Activated T-helper 1 cell treated with anti-CD3 and anti-CD28 coated beads, Interleukin-12 subunit alpha, Interleukin-12 subunit beta, Interleukin-2, Interleukin-4 antibody, amounts not matched to agents 30 ng/mL and 10 ng/mL and 1 ng/mL, durations not matched to agents 14 hours and 24 hours and 36 hours (primary cell): ENCODE results near the gene LARP6. TPM values are rescaled to one million over a fixed set of nuclear protein-coding genes. Genes with fewer than 3 reads are reported as not detected.
"Not testable (repeated sequence)": the region's sequence is repeated elsewhere in the genome, so short reads cannot be mapped to it uniquely, and the experiment has no call there.

Experiments used
- DNase-seq: peaks from one replicate; pipeline ENCODE4 v3.0.0; 2021; ENCODE audit warnings: low spot score
- H3K27ac Mint-ChIP-seq: one replicate; pipeline ENCODE4 v1.8.0; 2021; ENCODE audit warnings: mild to moderate bottlenecking, mixed read lengths
- H3K27me3 Mint-ChIP-seq: one replicate; pipeline ENCODE4 v1.8.0; 2022; ENCODE audit warnings: mild to moderate bottlenecking, moderate library complexity, mixed read lengths; ENCODE audit not compliant: insufficient read depth
- H3K36me3 Mint-ChIP-seq: one replicate; pipeline ENCODE4 v1.8.0; 2021; ENCODE audit warnings: low read depth, mixed read lengths
- H3K4me1 Mint-ChIP-seq: one replicate; pipeline ENCODE4 v1.8.0; 2021; ENCODE audit warnings: low read depth, mixed read lengths
- H3K4me3 Mint-ChIP-seq: one replicate; pipeline ENCODE4 v1.8.0; 2021; ENCODE audit warnings: mild to moderate bottlenecking, moderate library complexity, mixed read lengths
- H3K9me3 Mint-ChIP-seq: one replicate; pipeline ENCODE4 v1.8.0; 2021; ENCODE audit warnings: mixed read lengths
- intact Hi-C: fragments of 100-400 bp; cut with micrococcal nuclease; formaldehyde crosslinking; loops from one replicate; pipeline ENCODE4 v1.15.1; 2024
- total RNA-seq: library from RNA; stranded (reverse); gene quantifications from 2 replicates; pipeline ENCODE4 v1.2.3, GENCODE V29; 2022

The LARP6 gene
- total RNA-seq, 1 donor from 2014 or later = not detected

GRCh38 chr15:70815011-70815410 lies 38.9 kb downstream of the LARP6 start:
- H3K4me1 Mint-ChIP-seq, H3K4me3 Mint-ChIP-seq, H3K27ac Mint-ChIP-seq, H3K9me3 Mint-ChIP-seq, intact Hi-C loops, H3K36me3 Mint-ChIP-seq, DNase-seq: not testable (repeated sequence)
- peaks cover 13% of the 10 kb centered on the region for H3K27me3 Mint-ChIP-seq

- H3K27me3 Mint-ChIP-seq = peaks cover 15% of the 10 kb centered on the region
- intact Hi-C loops = no loop called here
- no peak overlapping the region for H3K27ac Mint-ChIP-seq
- no peaks in the 10 kb centered on the region for H3K36me3 Mint-ChIP-seq
- no peaks in the 10 kb centered on the region for H3K9me3 Mint-ChIP-seq
- H3K4me3 Mint-ChIP-seq = no peak overlapping the region
- DNase-seq = no peak
- H3K4me1 Mint-ChIP-seq = no peaks in the 10 kb centered on the region
Observed at GRCh38 chr15:70812827-70813364, 41.1 kb downstream of the LARP6 start.

GRCh38 chr15:70810916-70811578 lies 42.9 kb downstream of the LARP6 start:
- Mint-ChIP-seq H3K9me3 (no peaks in the 10 kb centered on the region), H3K4me3 (no peak overlapping the region), H3K27ac (no peak overlapping the region), H3K4me1 (no peaks in the 10 kb centered on the region), H3K27me3 (peaks cover 11% of the 10 kb centered on the region), H3K36me3 (no peaks in the 10 kb centered on the region)
- intact Hi-C loops = no loop called here
- no peak for DNase-seq

GRCh38 chr15:70806992-70807712 lies 46.8 kb downstream of the LARP6 start:
- peaks cover 8% of the 10 kb centered on the region for H3K27me3 Mint-ChIP-seq
- H3K36me3 Mint-ChIP-seq = no peaks in the 10 kb centered on the region
- intact Hi-C loops = no loop called here
- no peak overlapping the region for H3K4me3 Mint-ChIP-seq
- DNase-seq = no peak
- H3K9me3 Mint-ChIP-seq = no peaks in the 10 kb centered on the region
- no peaks in the 10 kb centered on the region for H3K4me1 Mint-ChIP-seq
- no peak overlapping the region for H3K27ac Mint-ChIP-seq

- H3K4me1 Mint-ChIP-seq, H3K9me3 Mint-ChIP-seq, H3K4me3 Mint-ChIP-seq, H3K36me3 Mint-ChIP-seq, H3K27me3 Mint-ChIP-seq, H3K27ac Mint-ChIP-seq, DNase-seq, intact Hi-C loops: not testable (repeated sequence)
Observed at GRCh38 chr15:70804388-70804787, 49.6 kb downstream of the LARP6 start.

GRCh38 chr15:70802629-70803028 lies 51.3 kb downstream of the LARP6 start:
- H3K4me1 Mint-ChIP-seq = no peaks in the 10 kb centered on the region
- no peak overlapping the region for H3K27ac Mint-ChIP-seq
- intact Hi-C loops = no loop called here
- no peak overlapping the region for H3K4me3 Mint-ChIP-seq
- H3K27me3 Mint-ChIP-seq = no peaks in the 10 kb centered on the region
- H3K36me3 Mint-ChIP-seq = no peaks in the 10 kb centered on the region
- no peak for DNase-seq
- H3K9me3 Mint-ChIP-seq = no peaks in the 10 kb centered on the region

GRCh38 chr15:70801109-70801508 lies 52.8 kb downstream of the LARP6 start:
- H3K9me3 Mint-ChIP-seq = no peaks in the 10 kb centered on the region
- no peak for DNase-seq
- H3K4me1 Mint-ChIP-seq = no peaks in the 10 kb centered on the region
- H3K27me3 Mint-ChIP-seq = no peaks in the 10 kb centered on the region
- H3K4me3 Mint-ChIP-seq = no peak overlapping the region
- no peak overlapping the region for H3K27ac Mint-ChIP-seq
- no peaks in the 10 kb centered on the region for H3K36me3 Mint-ChIP-seq
- intact Hi-C loops = no loop called here

GRCh38 chr15:70799667-70800450 lies 54.1 kb downstream of the LARP6 start:
- DNase-seq = no peak
- Mint-ChIP-seq H3K27me3 (peaks cover 2% of the 10 kb centered on the region), H3K9me3 (no peaks in the 10 kb centered on the region), H3K27ac (no peak overlapping the region), H3K4me1 (no peaks in the 10 kb centered on the region), H3K4me3 (no peak overlapping the region), H3K36me3 (no peaks in the 10 kb centered on the region)
- intact Hi-C loops = no loop called here

GRCh38 chr15:70797464-70797863 lies 56.5 kb downstream of the LARP6 start:
- no peaks in the 10 kb centered on the region for H3K36me3 Mint-ChIP-seq
- H3K27ac Mint-ChIP-seq = no peak overlapping the region
- no peaks in the 10 kb centered on the region for H3K4me1 Mint-ChIP-seq
- DNase-seq = no peak
- intact Hi-C loops = no loop called here
- H3K27me3 Mint-ChIP-seq = peaks cover 2% of the 10 kb centered on the region
- no peaks in the 10 kb centered on the region for H3K9me3 Mint-ChIP-seq
- H3K4me3 Mint-ChIP-seq = no peak overlapping the region

- no peak overlapping the region for H3K27ac Mint-ChIP-seq
- DNase-seq = no peak
- no peaks in the 10 kb centered on the region for H3K4me1 Mint-ChIP-seq
- H3K36me3 Mint-ChIP-seq = no peaks in the 10 kb centered on the region
- no peak overlapping the region for H3K4me3 Mint-ChIP-seq
- intact Hi-C loops = no loop called here
- H3K27me3 Mint-ChIP-seq = peaks cover 2% of the 10 kb centered on the region
- H3K9me3 Mint-ChIP-seq = no peaks in the 10 kb centered on the region
Observed at GRCh38 chr15:70796516-70797310, 57.2 kb downstream of the LARP6 start.

- H3K9me3 Mint-ChIP-seq = no peaks in the 10 kb centered on the region
- no peak overlapping the region for H3K27ac Mint-ChIP-seq
- H3K27me3 Mint-ChIP-seq = peaks cover 2% of the 10 kb centered on the region
- DNase-seq = no peak
- H3K4me1 Mint-ChIP-seq = no peaks in the 10 kb centered on the region
- H3K4me3 Mint-ChIP-seq = no peak overlapping the region
- intact Hi-C loops = no loop called here
- no peaks in the 10 kb centered on the region for H3K36me3 Mint-ChIP-seq
Observed at GRCh38 chr15:70795311-70795665, 58.7 kb downstream of the LARP6 start.

GRCh38 chr15:70794596-70795310 lies 59.2 kb downstream of the LARP6 start:
- H3K27ac Mint-ChIP-seq = no peak overlapping the region
- no peak overlapping the region for H3K4me3 Mint-ChIP-seq
- DNase-seq = no peak
- H3K36me3 Mint-ChIP-seq = no peaks in the 10 kb centered on the region
- H3K9me3 Mint-ChIP-seq = no peaks in the 10 kb centered on the region
- peaks cover 2% of the 10 kb centered on the region for H3K27me3 Mint-ChIP-seq
- H3K4me1 Mint-ChIP-seq = no peaks in the 10 kb centered on the region
- intact Hi-C loops = no loop called here
